Neural progenitor cell (in vitro differentiated cells): ENCODE data around the gene UPK2. TPM values are rescaled to one million over a fixed set of nuclear protein-coding genes. Genes with fewer than 3 reads are reported as not detected.
A peak's percentile ranks its signal among the peaks of the same experiment; 100 is the strongest.

ENCODE experiments used
- DNase-seq: peaks from one replicate; pipeline ENCODE4 v3.0.0-alpha.2; 2016; ENCODE audit warnings: low spot score
- H2AFZ ChIP-seq: fragments of 200-600 bp; sonication (generic); replicated peaks from 2 replicates; pipeline ENCODE4 v1.6.1; 2016; ENCODE audit warnings: antibody characterized with exemption
- H3F3A ChIP-seq: fragments of 200-600 bp; sonication (generic); 2 replicates; pipeline ENCODE4 v1.6.1; 2016; ENCODE audit warnings: antibody characterized with exemption, low read depth
- H3K27ac ChIP-seq: fragments of 200-600 bp; sonication (generic); 2 replicates; pipeline ENCODE4 v1.5.1; 2016; ENCODE audit warnings: mild to moderate bottlenecking
- H3K27me3 ChIP-seq: fragments of 200-600 bp; sonication (generic); 2 replicates; pipeline ENCODE4 v1.6.1; 2016; ENCODE audit warnings: mild to moderate bottlenecking, moderate library complexity
- H3K36me3 ChIP-seq: fragments of 200-600 bp; sonication (generic); 2 replicates; pipeline ENCODE4 v1.5.1; 2016
- H3K4me1 ChIP-seq: fragments of 200-600 bp; sonication (generic); 2 replicates; pipeline ENCODE4 v1.6.1; 2016; ENCODE audit warnings: mixed run types
- H3K4me2 ChIP-seq: fragments of 200-600 bp; sonication (generic); 2 replicates; pipeline ENCODE4 v1.6.1; 2016
- H3K4me3 ChIP-seq: fragments of 200-600 bp; sonication (generic); 2 replicates; pipeline ENCODE4 v1.5.1; 2016
- H3K79me2 ChIP-seq: fragments of 200-600 bp; sonication (generic); 2 replicates; pipeline ENCODE4 v1.6.1; 2016; ENCODE audit warnings: low read depth
- H3K9ac ChIP-seq: fragments of 200-600 bp; sonication (generic); 2 replicates; pipeline ENCODE4 v1.6.1; 2016
- H3K9me3 ChIP-seq: fragments of 200-600 bp; sonication (generic); 2 replicates; pipeline ENCODE4 v1.5.1; 2016; ENCODE audit warnings: low read depth
- H4K20me1 ChIP-seq: fragments of 200-600 bp; sonication (generic); 2 replicates; pipeline ENCODE4 v1.6.1; 2016; ENCODE audit warnings: low read depth
- H3K27ac Mint-ChIP-seq: 3 replicates; pipeline ENCODE4 v1.8.0; 2021; ENCODE audit warnings: mixed read lengths
- H3K27me3 Mint-ChIP-seq: 2 replicates; pipeline ENCODE4 v1.8.0; 2022; ENCODE audit warnings: low read depth, mild to moderate bottlenecking, inconsistent platforms, moderate library complexity, mixed read lengths; ENCODE audit not compliant: insufficient read depth
- H3K36me3 Mint-ChIP-seq: 3 replicates; pipeline ENCODE4 v1.8.0; 2021; ENCODE audit warnings: mixed read lengths
- H3K4me1 Mint-ChIP-seq: 3 replicates; pipeline ENCODE4 v1.8.0; 2021; ENCODE audit warnings: mixed read lengths
- H3K4me3 Mint-ChIP-seq: 3 replicates; pipeline ENCODE4 v1.8.0; 2021; ENCODE audit warnings: mild to moderate bottlenecking, moderate library complexity, mixed read lengths
- H3K9me3 Mint-ChIP-seq: 3 replicates; pipeline ENCODE4 v1.8.0; 2020; ENCODE audit warnings: mixed read lengths
- EZH2 ChIP-seq: fragments of 200-600 bp; sonication (generic); IDR thresholded peaks from 2 replicates; pipeline ENCODE4 v1.6.1; 2017; ENCODE audit warnings: antibody characterized with exemption, mild to moderate bottlenecking, moderate library complexity
- EZH2phosphoT487 ChIP-seq: fragments of 200-600 bp; sonication (generic); IDR thresholded peaks from 2 replicates; pipeline ENCODE4 v1.6.1; 2017; ENCODE audit warnings: antibody characterized with exemption
- total RNA-seq: library from RNA; depleted of rRNA; stranded (reverse); fragments of >200 nt; gene quantifications from 2 replicates; pipeline ENCODE4 v1.2.3, GENCODE V29; 2015; ENCODE audit warnings: low replicate concordance
- TF ChIP-seq, protein P1 (sequence below): fragments of 200-600 bp; sonication (generic); IDR thresholded peaks from 2 replicates; pipeline ENCODE4 v1.5.1; 2017; ENCODE audit warnings: antibody characterized with exemption, mild to moderate bottlenecking

Gene UPK2
- total RNA-seq, 1 donor from 2014 or later, result not detected

DNA sequence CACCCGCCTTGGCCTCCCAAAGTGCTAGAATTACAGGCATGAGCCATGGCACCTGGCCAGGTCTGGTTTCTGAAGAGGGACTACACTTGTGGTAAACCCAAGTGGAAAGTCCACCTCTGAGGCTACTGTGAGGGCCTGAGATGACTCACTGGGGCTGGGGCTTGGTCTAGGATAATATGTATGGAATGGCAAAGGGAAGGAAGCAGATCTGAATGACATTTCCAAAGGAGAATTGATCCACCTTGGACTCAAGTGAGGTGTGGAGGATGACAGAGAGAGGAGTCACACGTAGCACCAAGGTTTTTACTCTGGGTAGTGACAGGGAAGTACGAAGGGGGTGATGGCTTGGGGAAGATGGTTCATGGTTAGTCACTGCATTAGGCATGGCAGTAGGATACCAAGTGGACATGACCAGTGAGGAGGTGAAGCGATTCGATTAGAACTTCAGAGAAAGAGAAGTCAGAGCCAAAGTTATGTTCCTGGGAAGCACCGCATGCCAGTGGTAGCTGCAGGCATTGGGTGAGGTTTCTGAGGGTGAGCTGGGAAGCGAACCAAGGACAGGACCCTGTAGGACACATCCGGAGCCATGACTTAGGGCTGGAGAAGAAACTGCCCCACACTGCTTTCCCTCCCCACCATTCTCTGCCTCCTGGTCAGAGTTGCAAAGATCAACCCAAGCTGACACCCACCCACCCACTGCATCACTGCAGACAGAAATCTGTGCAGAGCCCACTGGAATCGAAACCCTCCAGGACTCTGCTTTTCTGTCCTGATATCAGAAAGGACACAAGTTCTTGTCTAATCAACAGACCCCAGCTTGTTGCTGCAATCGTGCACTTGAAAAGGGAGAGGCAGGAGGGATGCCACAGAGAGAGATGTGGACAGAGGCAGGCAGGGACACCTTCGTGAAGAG lies 17.4 kb upstream of the UPK2 start:
- Histone ChIP-seq H3K27me3 (no peaks in the 10 kb centered on the region), H2AFZ (peak overlapping the region; percentile 3), H3K9me3 (no peaks in the 10 kb centered on the region), H3K36me3 (no peaks in the 10 kb centered on the region), H3K4me1 (peaks cover 20% of the 10 kb centered on the region), H3F3A (no peaks in the 10 kb centered on the region), H3K27ac (no peak overlapping the region), H3K4me3 (no peak overlapping the region), H3K4me2 (no peak overlapping the region), H3K79me2 (no peaks in the 10 kb centered on the region), H4K20me1 (no peaks in the 10 kb centered on the region), H3K9ac (no peak overlapping the region)
- H3K27me3 Mint-ChIP-seq, result peaks cover 7% of the 10 kb centered on the region
- H3K36me3 Mint-ChIP-seq, result no peaks in the 10 kb centered on the region
- peak overlapping the region; percentile 5 for H3K4me3 Mint-ChIP-seq
- no peak for DNase-seq
- H3K4me1 Mint-ChIP-seq, result peaks cover 36% of the 10 kb centered on the region
- TF ChIP-seq EZH2phosphoT487, result no peak
- TF ChIP-seq, protein P1, sequence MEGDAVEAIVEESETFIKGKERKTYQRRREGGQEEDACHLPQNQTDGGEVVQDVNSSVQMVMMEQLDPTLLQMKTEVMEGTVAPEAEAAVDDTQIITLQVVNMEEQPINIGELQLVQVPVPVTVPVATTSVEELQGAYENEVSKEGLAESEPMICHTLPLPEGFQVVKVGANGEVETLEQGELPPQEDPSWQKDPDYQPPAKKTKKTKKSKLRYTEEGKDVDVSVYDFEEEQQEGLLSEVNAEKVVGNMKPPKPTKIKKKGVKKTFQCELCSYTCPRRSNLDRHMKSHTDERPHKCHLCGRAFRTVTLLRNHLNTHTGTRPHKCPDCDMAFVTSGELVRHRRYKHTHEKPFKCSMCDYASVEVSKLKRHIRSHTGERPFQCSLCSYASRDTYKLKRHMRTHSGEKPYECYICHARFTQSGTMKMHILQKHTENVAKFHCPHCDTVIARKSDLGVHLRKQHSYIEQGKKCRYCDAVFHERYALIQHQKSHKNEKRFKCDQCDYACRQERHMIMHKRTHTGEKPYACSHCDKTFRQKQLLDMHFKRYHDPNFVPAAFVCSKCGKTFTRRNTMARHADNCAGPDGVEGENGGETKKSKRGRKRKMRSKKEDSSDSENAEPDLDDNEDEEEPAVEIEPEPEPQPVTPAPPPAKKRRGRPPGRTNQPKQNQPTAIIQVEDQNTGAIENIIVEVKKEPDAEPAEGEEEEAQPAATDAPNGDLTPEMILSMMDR, result no peak
- no peak for TF ChIP-seq EZH2
- H3K27ac Mint-ChIP-seq, result peak overlapping the region; percentile 52
- H3K9me3 Mint-ChIP-seq, result no peaks in the 10 kb centered on the region

DNA sequence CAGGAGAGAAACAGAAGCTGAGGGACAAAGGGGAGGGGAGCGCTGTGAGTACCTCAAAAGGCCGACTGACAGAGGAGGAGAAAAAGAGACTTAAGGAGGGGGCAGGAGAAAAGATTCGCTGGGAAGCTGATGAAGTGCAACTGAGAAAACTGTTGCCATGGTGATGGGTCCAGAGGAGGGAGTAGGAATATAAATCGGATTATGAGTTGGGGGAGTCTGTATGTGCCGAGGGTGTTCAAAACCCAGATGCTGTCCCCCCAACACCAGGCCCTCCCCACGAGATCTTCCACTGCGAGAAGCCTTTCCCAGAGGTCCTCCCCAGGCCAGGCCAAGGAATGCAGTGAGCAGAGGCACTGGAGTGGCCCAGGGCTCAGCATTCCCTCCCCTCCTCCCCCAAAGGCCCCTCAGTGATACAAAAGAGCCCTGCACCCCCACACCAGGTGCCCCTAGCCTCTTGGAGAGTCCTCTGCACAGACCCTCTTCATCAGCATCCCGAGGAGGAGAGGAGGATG lies 16.6 kb upstream of the UPK2 start:
- Histone ChIP-seq H4K20me1 (no peaks in the 10 kb centered on the region), H3K36me3 (no peaks in the 10 kb centered on the region), H3K79me2 (no peaks in the 10 kb centered on the region), H3K4me2 (peak overlapping the region; percentile 38), H3K4me1 (peaks cover 20% of the 10 kb centered on the region), H3K4me3 (no peak overlapping the region), H3F3A (no peaks in the 10 kb centered on the region), H3K27me3 (no peaks in the 10 kb centered on the region), H3K9me3 (no peaks in the 10 kb centered on the region), H2AFZ (peak overlapping the region; percentile 57), H3K9ac (no peak overlapping the region), H3K27ac (no peak overlapping the region)
- H3K36me3 Mint-ChIP-seq, result no peaks in the 10 kb centered on the region
- H3K4me1 Mint-ChIP-seq, result peaks cover 36% of the 10 kb centered on the region
- H3K9me3 Mint-ChIP-seq, result no peaks in the 10 kb centered on the region
- DNase-seq, result peak; percentile 17
- H3K27ac Mint-ChIP-seq, result peak overlapping the region; percentile 52
- TF ChIP-seq EZH2 (no peak), EZH2phosphoT487 (no peak)
- TF ChIP-seq, protein P1, result no peak
- H3K4me3 Mint-ChIP-seq, result peak overlapping the region; percentile 5
- H3K27me3 Mint-ChIP-seq, result peaks cover 7% of the 10 kb centered on the region

DNA sequence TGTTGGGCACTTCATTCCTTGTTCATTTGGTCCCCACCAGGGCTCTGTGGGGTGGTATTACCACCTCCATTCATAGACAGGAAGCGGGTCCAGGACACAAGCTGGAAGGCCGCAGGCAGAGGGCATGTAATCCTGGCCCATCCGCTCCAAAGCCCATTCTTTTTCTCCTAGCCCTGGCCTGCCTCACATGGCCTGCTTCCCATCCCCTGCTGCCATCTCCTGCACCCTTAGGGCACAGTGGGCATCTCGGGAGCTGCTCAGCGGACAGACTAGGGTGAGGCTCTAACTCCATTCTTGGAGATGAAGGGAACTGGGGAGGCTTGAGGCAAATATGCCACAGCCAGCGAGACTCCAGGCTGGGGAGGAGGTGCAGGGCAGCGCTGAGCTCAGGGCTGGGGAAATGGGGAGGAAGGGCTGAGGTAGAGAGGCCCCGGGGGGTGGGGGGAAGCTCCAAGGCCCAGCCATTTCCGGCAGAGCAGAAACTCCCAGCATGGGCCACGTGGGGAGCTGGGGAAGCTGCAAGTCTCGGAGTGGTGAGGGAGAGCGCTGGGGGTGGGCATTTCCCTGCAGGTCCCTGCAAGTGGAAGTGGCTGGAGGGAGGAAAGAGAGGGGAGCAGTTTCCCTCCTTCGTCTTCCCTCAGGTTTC lies 16.0 kb upstream of the UPK2 start:
- Histone ChIP-seq H3K27ac (no peak overlapping the region), H3K4me3 (no peak overlapping the region), H3K4me1 (peaks cover 20% of the 10 kb centered on the region), H4K20me1 (no peaks in the 10 kb centered on the region), H2AFZ (peak overlapping the region; percentile 57), H3F3A (no peaks in the 10 kb centered on the region), H3K4me2 (peak overlapping the region; percentile 38), H3K27me3 (no peaks in the 10 kb centered on the region), H3K9ac (no peak overlapping the region), H3K9me3 (no peaks in the 10 kb centered on the region), H3K36me3 (no peaks in the 10 kb centered on the region), H3K79me2 (no peaks in the 10 kb centered on the region)
- no peak for TF ChIP-seq EZH2phosphoT487
- TF ChIP-seq, protein P1, result no peak
- no peak for TF ChIP-seq EZH2
- peak; percentile 16 for DNase-seq
- no peaks in the 10 kb centered on the region for H3K9me3 Mint-ChIP-seq
- no peak overlapping the region for H3K27ac Mint-ChIP-seq
- no peaks in the 10 kb centered on the region for H3K36me3 Mint-ChIP-seq
- H3K27me3 Mint-ChIP-seq, result peaks cover 7% of the 10 kb centered on the region
- no peak overlapping the region for H3K4me3 Mint-ChIP-seq
- H3K4me1 Mint-ChIP-seq, result peaks cover 37% of the 10 kb centered on the region
